H1 (cell line): ENCODE measurements around the gene TCHH. TPM values are rescaled to one million over a fixed set of nuclear protein-coding genes. Genes with fewer than 3 reads are reported as not detected.

Experiments
- MAFK ChIP-seq: IDR thresholded peaks from 2 replicates; pipeline ENCODE4 v1.6.1; 2012; ENCODE audit warnings: low read depth, mild to moderate bottlenecking, improper control_type of control experiment, low read length
- RNF2 ChIP-seq: fragments of 200-900, 300-1000 bp; sonication (generic); IDR thresholded peaks from 2 replicates; pipeline ENCODE4 v1.7.1; 2016; ENCODE audit warnings: borderline replicate concordance, low read depth, mild to moderate bottlenecking, antibody characterized with exemption, low read length; ENCODE audit not compliant: poor library complexity, severe bottlenecking; ENCODE audit errors: missing control alignments
- SUZ12 ChIP-seq: fragments of 200-600 bp; sonication (generic); IDR thresholded peaks from 2 replicates; pipeline ENCODE4 v1.6.1; 2012; ENCODE audit warnings: mild to moderate bottlenecking, inconsistent platforms, low read length, moderate library complexity, mixed read lengths
- TAF1 ChIP-seq: IDR thresholded peaks from 2 replicates; pipeline ENCODE4 v1.6.1; 2011; ENCODE audit warnings: mild to moderate bottlenecking, low read depth, low read length
- polyA plus RNA-seq, 7 experiments: library from polyadenylated mRNA; depleted of rRNA in 3 of 7; stranded (reverse) in 5 of 7; unstranded in 2 of 7; fragments of >200 nt in 5 of 7; fragments of 200-250 nt in 2 of 7; gene quantifications; 1 replicate in 5 of 7; 2 replicates in 1 of 7; 4 replicates in 1 of 7; pipeline versions ENCODE4 v1.2.1 to v1.2.3, GENCODE V29; 2011 to 2013; ENCODE audit warnings: missing spikeins in 2 of 7, mixed read lengths in 2 of 7
- total RNA-seq: library from RNA; stranded (reverse); fragmentation: NEBNext Ultra II Directional; extraction: Animal tissue kit (Norgen Biotek cat#: 25700); gene quantifications from 2 replicates; pipeline ENCODE4 v1.2.1, GENCODE V29; 2021

Gene TCHH
- total and polyA plus RNA-seq, 2 of the 8 experiments (the other 6 are each of a cell fraction or from before 2014, with no cell fraction given) = 0.02 to 0.07 TPM

DNA sequence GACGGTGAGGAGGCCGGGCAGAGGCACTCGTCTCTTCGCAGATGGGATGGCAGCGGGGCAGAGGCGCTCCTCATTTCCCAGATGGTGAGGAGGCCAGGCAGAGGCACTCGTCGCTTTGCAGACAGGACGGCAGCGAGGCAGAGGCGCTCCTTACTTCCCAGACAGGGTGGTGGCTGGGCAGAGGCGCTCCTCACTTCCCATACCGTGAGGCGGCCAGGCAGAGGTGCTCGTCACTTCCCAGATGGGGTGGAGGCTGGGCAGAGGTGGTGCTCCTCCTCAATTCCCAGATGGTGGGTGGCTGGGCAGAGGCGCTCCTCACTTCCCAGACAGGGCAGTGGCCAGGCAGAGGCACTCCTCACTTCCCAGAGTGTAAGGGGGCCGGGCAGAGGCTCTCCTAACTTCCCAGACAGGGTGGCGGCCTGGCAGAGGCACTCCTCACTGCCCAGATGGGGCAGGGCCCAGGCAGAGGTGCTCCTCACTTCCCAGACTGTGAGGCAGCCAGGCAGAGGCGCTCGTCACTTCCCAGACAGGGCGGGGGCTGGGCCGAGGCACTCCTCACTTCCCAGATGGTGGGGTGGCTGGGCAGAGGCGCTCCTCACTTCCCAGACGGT lies 36.3 kb downstream of the TCHH start (continued):
- TF ChIP-seq RNF2 (no peak), TAF1 (no peak), SUZ12 (no peak), MAFK (no peak)
- TF ChIP-seq, all 59 proteins: peak for 0
